Measurements from ENCODE around the gene TBC1D22A.

Gene TBC1D22A

GRCh38 chr22:47019012-47019790 lies 256.8 kb downstream of the TBC1D22A start:
- no peak for DNase-seq

- DNase-seq, result no peak
Measured at GRCh38 chr22:47020166-47020565, 257.7 kb downstream of the TBC1D22A start.

- DNase-seq, result no peak
Measured at GRCh38 chr22:47021371-47022074, 259.1 kb downstream of the TBC1D22A start.

DNA sequence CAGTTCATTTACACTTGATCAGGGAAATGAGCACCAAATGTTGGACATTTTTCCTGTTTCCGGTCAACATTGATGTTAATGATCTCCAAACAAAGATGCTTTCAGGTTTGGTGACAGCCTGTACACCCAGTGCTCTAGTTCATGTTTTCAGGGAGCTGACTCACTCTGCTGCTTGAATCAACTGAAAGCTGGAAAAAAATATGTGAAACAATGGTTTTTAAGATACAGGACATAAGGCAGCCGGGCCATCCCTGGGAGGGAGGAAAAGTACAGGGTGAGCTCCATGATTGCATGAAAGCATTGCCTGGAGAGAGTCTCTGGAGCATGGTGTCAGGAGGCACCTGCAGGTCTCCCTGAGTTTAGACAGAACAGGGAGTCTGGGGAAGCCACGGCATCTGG lies 259.6 kb downstream of the TBC1D22A start:
- no peak for DNase-seq

DNA sequence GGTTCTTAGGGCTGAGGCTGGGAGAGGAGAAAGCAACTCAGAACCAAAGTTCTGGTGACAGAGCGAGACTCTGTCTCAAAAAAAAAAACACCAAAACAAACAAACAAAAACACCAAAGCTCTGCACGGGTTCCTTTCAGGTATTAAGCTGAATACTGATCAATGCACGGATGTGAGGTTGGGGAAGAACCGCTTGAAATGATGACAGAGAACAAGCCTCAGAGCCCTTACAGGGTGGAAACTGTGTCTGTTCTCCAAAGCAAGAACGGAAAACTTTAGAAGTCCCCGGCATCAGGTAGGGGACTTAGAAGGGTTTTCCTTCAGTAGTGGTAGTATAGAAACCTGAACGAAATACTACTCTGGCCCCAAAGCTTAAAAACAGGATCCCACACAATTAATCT lies 260.0 kb downstream of the TBC1D22A start:
- no peak for DNase-seq

DNA sequence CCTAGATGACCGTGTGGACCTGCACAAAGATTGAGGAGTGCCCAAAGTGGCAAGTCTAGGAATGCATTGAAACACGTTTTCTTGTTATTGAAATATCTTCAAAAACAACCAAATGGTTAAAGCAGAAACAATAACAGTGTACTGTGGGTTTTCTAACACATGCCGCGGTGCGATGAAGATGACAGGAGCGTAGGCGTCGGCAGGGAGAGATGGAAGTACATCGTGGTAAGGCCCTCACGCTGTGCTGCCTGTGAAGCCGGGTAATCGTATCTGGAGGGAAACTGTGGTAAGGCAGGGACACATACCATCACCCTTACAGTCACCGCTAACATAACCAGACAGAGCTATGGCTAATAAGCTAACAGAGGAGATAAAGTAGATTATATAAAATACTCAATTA lies 261.4 kb downstream of the TBC1D22A start:
- DNase-seq, result no peak

GRCh38 chr22:47027766-47028165 lies 265.3 kb downstream of the TBC1D22A start:
- no peak for DNase-seq

DNA sequence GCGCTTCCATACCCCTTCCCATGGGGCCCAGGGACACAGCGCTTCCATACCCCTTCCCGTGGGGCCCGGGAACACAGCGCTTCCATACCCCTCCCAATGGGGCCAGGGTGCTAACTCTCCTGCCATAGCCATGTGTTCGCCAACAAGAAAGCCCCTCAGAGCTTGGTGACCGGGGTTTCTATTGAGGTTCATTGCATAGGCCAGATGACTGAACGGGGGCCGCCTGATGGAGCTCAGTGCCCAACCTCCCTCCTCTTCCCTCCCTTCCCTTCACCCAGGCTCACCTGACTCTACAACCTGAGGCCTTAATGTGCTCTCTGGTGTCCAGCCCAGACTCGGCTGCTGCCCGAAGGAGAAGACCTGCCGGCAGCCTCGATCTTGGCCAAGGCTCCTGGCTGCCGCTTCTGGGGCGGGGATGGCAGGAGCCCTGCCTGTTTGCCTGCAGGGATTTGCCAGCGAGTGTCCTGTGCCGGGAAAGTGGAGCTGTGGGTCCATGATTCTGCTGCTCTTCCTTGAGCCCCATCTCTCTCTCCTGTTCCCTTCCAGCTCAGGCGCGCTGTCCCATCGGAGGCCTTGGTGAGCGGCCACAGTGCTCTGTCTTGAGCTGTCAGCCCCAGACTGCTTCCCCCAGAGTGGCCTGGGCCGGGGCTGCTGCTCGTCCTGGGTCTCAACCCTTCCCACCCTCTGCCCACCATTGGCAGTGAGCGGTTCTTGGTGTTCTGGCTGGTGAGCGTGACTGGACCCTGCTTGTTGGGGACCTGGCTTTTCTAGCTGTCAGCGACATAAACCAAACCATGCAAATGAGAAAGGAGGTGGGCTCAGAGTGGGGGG lies 267.0 kb downstream of the TBC1D22A start:
- no peak for DNase-seq

GRCh38 chr22:47030143-47030661 lies 267.8 kb downstream of the TBC1D22A start:
- no peak for DNase-seq

DNA sequence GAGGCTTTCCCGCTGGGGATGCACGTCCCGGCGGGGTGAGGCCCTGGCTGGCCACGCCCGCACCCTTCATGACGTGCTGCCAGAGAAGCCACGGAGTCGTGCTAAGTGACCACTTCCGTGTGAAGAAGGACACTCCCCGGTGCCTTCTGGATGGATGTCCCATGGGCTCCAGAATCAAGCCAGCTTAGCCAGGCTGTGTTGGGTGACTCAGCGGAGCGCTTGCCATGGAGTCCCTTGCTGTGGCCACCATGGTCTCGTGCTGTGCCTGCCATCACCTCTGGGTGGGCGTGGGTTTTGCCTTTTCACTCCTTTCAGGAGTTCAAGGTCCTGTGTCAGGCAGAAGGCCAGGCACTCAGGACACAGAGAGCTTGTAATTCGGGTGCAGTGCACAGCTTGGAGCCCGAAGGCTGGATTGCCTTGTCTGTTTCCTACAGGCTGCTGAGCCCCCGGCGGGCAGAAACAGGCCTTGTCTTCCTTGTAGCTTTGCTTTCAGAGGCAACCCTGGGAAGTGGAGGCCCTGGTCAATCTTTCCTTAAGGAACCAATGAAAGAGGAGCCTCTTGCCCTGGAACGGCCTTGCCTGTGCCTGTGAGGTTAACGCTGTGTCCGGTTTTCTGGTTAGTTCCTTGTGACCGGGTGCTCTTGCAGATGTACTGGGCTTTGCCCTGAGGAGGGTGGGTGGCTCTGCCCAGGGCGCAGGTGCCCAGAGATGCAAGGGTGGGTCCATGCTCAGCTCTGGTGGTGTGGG lies 268.6 kb downstream of the TBC1D22A start:
- DNase-seq, result no peak

GRCh38 chr22:47031628-47031915 lies 269.1 kb downstream of the TBC1D22A start:
- DNase-seq, result no peak

GRCh38 chr22:47032091-47032943 lies 269.9 kb downstream of the TBC1D22A start:
- no peak for DNase-seq

DNA sequence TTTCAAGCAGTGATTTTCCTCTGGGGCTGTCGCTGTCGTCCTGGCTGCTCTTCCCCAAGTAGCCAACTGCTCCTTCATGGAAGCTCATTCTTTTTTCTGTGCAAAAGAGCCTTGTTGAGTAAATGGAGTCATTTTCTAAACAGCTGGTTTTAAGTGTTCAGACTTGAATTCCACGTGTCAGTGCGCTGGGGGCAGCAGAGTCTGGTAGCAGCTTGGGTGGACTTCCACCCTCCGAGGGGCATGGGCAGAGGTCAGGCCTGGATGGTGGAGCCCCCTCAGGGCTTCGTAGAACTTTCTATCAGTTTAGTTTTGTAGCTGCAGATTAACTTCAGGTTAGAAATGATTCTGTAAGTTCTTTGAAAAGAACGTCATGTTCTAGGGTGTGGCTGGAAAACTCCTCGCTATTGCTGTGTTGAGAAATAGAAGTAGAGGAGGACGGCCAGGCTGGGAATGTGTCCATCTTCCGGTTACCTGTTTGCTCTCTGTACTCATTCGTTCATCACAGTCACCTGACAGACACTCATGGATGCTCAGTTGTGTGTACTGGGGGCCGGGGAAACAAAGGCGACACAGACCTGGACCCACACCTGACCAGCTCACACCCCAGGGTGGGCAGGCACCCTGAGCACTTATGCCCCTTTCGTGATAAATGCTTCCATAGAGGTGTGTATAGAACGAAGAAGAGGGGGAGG lies 270.7 kb downstream of the TBC1D22A start:
- DNase-seq, result no peak

DNA sequence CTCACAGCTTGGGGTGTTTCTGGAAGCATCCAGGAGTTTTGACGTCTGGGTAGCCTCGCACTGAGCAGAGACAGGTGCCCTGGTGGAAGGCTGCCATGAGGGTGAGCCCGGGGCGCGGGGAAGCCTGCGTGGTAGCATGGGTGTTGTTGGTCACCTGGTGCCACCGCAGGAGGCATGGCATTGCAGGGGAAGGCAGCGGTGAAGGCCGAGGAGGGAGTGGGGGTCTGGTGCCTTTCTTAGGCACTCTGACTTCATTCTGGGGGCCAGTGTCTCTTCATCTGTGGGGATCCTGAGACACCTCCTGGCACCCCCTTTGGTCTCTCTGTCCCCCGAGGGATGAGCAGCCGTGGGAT lies 271.2 kb downstream of the TBC1D22A start:
- no peak for DNase-seq

DNA sequence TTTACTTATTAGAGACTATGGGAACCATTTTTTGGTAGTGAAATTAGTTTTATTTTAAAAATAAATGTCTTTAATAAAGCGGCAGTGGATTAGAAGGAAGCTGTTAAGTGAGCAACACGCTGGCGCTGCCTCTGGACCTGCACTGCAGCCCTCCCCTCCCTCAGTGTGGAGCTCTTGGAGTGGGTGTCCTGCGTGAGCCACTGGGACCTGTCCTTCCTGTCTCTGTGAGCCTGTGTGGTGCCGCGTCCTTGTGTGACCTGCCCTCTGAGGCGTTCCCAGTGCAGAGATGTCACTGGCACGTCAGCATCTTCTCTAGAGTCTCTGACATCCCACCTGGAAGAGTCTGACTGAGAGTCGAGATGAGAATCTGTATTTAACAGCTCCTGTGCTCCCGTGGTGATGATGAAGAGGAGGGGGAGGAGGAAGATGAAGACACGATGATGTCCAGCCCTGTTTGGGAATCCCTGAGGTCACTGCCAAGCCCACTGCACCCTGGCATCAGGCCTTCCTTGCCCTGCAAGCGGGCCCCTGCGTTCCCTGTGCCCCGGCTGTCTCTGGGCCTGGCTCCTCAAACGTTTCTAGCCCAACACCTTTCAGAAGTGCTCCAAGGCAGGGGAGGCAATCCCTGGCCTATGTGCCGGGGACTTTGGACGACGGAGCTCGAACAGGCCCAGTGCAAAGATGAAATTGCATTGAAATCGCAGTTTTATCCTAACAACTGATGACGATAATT lies 271.8 kb downstream of the TBC1D22A start:
- no peak for DNase-seq

DNA sequence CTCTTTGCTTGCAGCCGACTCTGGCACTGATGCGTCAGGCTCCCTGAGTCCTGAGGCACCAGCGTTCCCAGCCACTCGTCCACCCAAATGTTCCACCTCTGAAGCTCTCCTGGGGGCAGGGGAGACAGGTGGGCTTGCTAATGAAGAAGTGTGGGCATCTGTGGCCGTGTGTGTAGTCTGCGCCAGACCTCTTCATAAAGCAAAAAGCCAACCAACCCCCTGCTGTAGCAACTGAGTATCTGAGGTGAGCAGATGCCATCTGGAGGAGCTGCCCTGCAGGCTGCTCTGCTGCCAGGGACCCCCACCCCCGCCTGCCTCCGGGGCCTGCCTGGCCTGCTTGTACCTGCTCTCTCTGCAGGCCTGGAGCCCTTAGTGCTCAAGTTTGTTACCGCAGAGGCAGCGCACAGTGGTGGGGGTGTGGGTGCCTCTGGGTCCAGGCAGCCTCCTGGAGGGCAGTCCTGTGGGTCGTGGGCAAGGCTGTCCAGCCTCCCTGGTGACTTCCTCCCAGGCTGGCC lies 272.5 kb downstream of the TBC1D22A start:
- DNase-seq, result no peak

DNA sequence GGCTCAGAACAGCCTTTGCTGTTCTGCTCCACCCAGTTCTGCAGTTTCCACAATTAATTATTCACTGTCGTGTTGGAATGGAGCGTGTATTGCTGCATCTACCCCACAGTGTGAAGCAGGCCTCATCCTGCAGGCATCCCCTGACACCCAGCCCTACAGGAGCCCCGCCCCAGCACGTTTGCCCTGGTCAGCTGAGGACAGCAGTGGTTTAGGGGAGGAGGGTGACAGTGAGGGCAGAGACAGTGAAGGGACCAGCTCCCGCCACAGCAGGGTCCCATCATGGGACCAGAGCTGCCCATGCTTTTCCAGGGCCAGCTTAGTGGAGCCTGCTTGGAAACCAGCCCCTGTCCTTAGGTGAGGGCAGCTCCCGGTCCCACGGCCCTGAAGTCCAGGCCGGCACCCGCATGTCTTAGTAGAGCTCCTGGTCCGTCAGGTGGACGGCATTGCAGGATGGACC lies 273.0 kb downstream of the TBC1D22A start:
- DNase-seq, result no peak

- DNase-seq, result no peak
Measured at GRCh38 chr22:47036352-47036751, 273.9 kb downstream of the TBC1D22A start.

- no peak for DNase-seq
Measured at GRCh38 chr22:47036936-47037485, 274.6 kb downstream of the TBC1D22A start.
